Keratinocyte (primary cell): ENCODE measurements around the gene MTMR3.

ENCODE experiments used
- EZH2 ChIP-seq: IDR thresholded peaks from one replicate; pipeline ENCODE4 v1.6.1; 2012; ENCODE audit warnings: inconsistent platforms, mild to moderate bottlenecking, low read length, moderate library complexity
- TF ChIP-seq, protein P1 (sequence below), 3 experiments: IDR thresholded peaks in 1 of 3; conservative IDR thresholded peaks in 1 of 3; optimal IDR thresholded peaks in 1 of 3; 2 replicates in 2 of 3; 3 replicates in 1 of 3; pipeline versions ENCODE3 to v1.5.1; 2011; ENCODE audit warnings: low read length in 3 of 3, mild to moderate bottlenecking in 3 of 3, moderate library complexity in 2 of 3, control low read depth in 1 of 3, inconsistent platforms in 1 of 3; ENCODE audit not compliant: insufficient read depth in 2 of 3; ENCODE audit errors: extremely low read depth in 1 of 3

DNA sequence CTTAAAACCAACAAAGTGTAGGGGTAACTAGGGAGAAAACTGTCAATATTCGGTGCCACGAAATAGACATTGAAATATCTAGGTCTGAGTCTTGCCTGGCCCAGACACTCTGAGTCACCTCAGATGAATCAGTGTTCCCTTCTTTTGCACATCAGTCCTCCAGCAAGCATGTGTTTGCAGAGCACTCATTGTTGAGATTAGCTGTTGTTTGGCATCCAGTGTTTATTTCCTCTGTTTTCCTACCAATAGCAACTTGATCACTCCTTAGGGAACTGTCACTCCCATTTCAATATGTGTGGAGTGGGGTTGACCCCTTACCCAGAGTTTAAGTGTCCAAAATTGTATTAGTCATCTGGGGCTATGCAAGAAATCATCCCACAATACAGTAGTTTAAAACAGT lies 40.2 kb upstream of the MTMR3 start:
- TF ChIP-seq, protein P1, sequence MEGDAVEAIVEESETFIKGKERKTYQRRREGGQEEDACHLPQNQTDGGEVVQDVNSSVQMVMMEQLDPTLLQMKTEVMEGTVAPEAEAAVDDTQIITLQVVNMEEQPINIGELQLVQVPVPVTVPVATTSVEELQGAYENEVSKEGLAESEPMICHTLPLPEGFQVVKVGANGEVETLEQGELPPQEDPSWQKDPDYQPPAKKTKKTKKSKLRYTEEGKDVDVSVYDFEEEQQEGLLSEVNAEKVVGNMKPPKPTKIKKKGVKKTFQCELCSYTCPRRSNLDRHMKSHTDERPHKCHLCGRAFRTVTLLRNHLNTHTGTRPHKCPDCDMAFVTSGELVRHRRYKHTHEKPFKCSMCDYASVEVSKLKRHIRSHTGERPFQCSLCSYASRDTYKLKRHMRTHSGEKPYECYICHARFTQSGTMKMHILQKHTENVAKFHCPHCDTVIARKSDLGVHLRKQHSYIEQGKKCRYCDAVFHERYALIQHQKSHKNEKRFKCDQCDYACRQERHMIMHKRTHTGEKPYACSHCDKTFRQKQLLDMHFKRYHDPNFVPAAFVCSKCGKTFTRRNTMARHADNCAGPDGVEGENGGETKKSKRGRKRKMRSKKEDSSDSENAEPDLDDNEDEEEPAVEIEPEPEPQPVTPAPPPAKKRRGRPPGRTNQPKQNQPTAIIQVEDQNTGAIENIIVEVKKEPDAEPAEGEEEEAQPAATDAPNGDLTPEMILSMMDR (optimal IDR thresholded peaks at IDR 0.05 in 1 of 3, IDR thresholded peaks at IDR 0.05 in 1 of 3, conservative IDR thresholded peaks at IDR 0.05 in 1 of 3; ENCODE audit: extremely low read depth in 1 of 3, insufficient read depth in 2 of 3, low read length in 3 of 3), result no peak
- no peak for TF ChIP-seq EZH2
